Stomach (tissue), 4 donors: ENCODE measurements around the gene GPATCH1.

ENCODE experiments used
- CTCF ChIP-seq, 7 experiments: fragments of 450-650 bp in 4 of 7; fragments of 200-600 bp in 3 of 7; sonication (generic) in 3 of 7; IDR thresholded peaks; one replicate each; pipeline ENCODE4 v1.5.1; 2016 to 2019; ENCODE audit warnings: antibody characterized with exemption in 7 of 7, control low read depth in 2 of 7, mild to moderate bottlenecking in 1 of 7
- EP300 ChIP-seq: sonication (generic); formaldehyde crosslinking; IDR thresholded peaks from one replicate; pipeline ENCODE4 v1.6.1; 2017; ENCODE audit warnings: antibody characterized with exemption
- POLR2A ChIP-seq, 4 donors: fragments of 450-650 bp; IDR thresholded peaks; one replicate each; pipeline ENCODE4 v1.6.1; 2016; ENCODE audit warnings: antibody characterized with exemption in 4 of 4, control low read depth in 2 of 4, mild to moderate bottlenecking in 1 of 4, moderate library complexity in 1 of 4

GRCh38 chr19:33086955-33087354, 6.0 kb downstream of the GPATCH1 start:
- TF ChIP-seq CTCF (IDR thresholded peaks at IDR 0.05) (no peak), EP300 (no peak), POLR2A (IDR thresholded peaks at IDR 0.05) (no peak)
